ENCODE data around the gene SH3BP4. TPM values are rescaled to one million over a fixed set of nuclear protein-coding genes. Genes with fewer than 3 reads are reported as not detected.

Gene SH3BP4, protein sequence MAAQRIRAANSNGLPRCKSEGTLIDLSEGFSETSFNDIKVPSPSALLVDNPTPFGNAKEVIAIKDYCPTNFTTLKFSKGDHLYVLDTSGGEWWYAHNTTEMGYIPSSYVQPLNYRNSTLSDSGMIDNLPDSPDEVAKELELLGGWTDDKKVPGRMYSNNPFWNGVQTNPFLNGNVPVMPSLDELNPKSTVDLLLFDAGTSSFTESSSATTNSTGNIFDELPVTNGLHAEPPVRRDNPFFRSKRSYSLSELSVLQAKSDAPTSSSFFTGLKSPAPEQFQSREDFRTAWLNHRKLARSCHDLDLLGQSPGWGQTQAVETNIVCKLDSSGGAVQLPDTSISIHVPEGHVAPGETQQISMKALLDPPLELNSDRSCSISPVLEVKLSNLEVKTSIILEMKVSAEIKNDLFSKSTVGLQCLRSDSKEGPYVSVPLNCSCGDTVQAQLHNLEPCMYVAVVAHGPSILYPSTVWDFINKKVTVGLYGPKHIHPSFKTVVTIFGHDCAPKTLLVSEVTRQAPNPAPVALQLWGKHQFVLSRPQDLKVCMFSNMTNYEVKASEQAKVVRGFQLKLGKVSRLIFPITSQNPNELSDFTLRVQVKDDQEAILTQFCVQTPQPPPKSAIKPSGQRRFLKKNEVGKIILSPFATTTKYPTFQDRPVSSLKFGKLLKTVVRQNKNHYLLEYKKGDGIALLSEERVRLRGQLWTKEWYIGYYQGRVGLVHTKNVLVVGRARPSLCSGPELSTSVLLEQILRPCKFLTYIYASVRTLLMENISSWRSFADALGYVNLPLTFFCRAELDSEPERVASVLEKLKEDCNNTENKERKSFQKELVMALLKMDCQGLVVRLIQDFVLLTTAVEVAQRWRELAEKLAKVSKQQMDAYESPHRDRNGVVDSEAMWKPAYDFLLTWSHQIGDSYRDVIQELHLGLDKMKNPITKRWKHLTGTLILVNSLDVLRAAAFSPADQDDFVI
- total RNA-seq (10 to 100 TPM; 29.2 to 35.0 TPM), polyA plus RNA-seq (ENCODE audit: insufficient read length in 6 of 6) (10 to 100 TPM; 24.1 to 32.8 (median 27.7) TPM)
- long read RNA-seq, donor 1, full-length matches to known transcripts, result 2 of 28 reads
- long read RNA-seq, donor 1, partial matches to known transcripts, result 26 of 28 reads
- long read RNA-seq, donor 1, other reads (novel, unspliced or antisense), result 0 of 28 reads
- long read RNA-seq, donor 2, full-length matches to known transcripts, result 3 of 16 reads
- long read RNA-seq, donor 2, partial matches to known transcripts, result 13 of 16 reads
- long read RNA-seq, donor 2, other reads (novel, unspliced or antisense), result 0 of 16 reads
- long read RNA-seq, donor 3, full-length matches to known transcripts, result 9 of 9 reads
- long read RNA-seq, donor 3, partial matches to known transcripts, result 0 of 9 reads
- long read RNA-seq, donor 3, other reads (novel, unspliced or antisense), result 0 of 9 reads
- long read RNA-seq, donor 4, partial matches to known transcripts, result 5 of 5 reads
- long read RNA-seq, donor 4, other reads (novel, unspliced or antisense), result 0 of 5 reads
- long read RNA-seq, donor 5, full-length matches to known transcripts, result 4 of 16 reads
- long read RNA-seq, donor 5, partial matches to known transcripts, result 12 of 16 reads
- long read RNA-seq, donor 5, other reads (novel, unspliced or antisense), result 0 of 16 reads
- long read RNA-seq, donor 6, full-length matches to known transcripts, result 3 of 3 reads
- long read RNA-seq, donor 6, partial matches to known transcripts, result 0 of 3 reads
- long read RNA-seq, donor 6, other reads (novel, unspliced or antisense), result 0 of 3 reads
- long read RNA-seq, donor 7, full-length matches to known transcripts, result 3 of 3 reads
- long read RNA-seq, donor 7, partial matches to known transcripts, result 0 of 3 reads
- long read RNA-seq, donor 7, other reads (novel, unspliced or antisense), result 0 of 3 reads
- long read RNA-seq, donor 8, full-length matches to known transcripts, result 4 of 22 reads
- long read RNA-seq, donor 8, partial matches to known transcripts, result 18 of 22 reads
- long read RNA-seq, donor 8, other reads (novel, unspliced or antisense), result 0 of 22 reads
- long read RNA-seq, donor 9, result 0 reads
- long read RNA-seq, donor 10, partial matches to known transcripts, result 0 of 1 reads
- long read RNA-seq, donor 10, other reads (novel, unspliced or antisense), result 1 of 1 reads
- long read RNA-seq, donor 11, full-length matches to known transcripts, result 3 of 11 reads
- long read RNA-seq, donor 11, partial matches to known transcripts, result 8 of 11 reads
- long read RNA-seq, donor 11, other reads (novel, unspliced or antisense), result 0 of 11 reads
- long read RNA-seq, donor 12, full-length matches to known transcripts, result 3 of 10 reads
- long read RNA-seq, donor 12, partial matches to known transcripts, result 7 of 10 reads
- long read RNA-seq, donor 12, other reads (novel, unspliced or antisense), result 0 of 10 reads

- no peak for TF ChIP-seq CTCF (IDR thresholded peaks at IDR 0.05)
- intact Hi-C loops (cut with DNase I), result no loop called here
- H3K4me3 ChIP-seq, result peak within 1 kb of the TSS; percentile 62 to 67
Observed at GRCh38 chr2:234951664-234952269, at the start of gene SH3BP4. SH3BP4 (plus strand) TSS chr2:234952017; CDS start chr2:235035003, 82,986 bp downstream.

GRCh38 chr2:234904785-234905184 lies 47.0 kb upstream of the SH3BP4 start:
- Histone ChIP-seq H3K27ac (no peak overlapping the region), H3K4me1 (no peaks in the 10 kb centered on the region), H3K4me3 (no peak overlapping the region), H3K27me3 (no peaks in the 10 kb centered on the region), H3K9me3 (no peaks in the 10 kb centered on the region), H3K36me3 (no peaks in the 10 kb centered on the region)
- DNase-seq, result no peak
- intact Hi-C loops (cut with DNase I), result no loop called here
- ATAC-seq, result no peak
- no peak for TF ChIP-seq CTCF (IDR thresholded peaks at IDR 0.05)

More at GRCh38 chr2:234951664-234952269, at the start of gene SH3BP4:
- DNase-seq (peak; percentile 66 to 92 (median 86)), ATAC-seq (peak; percentile 94)
- H3K4me1 ChIP-seq, result peaks cover 11 to 26% of the 10 kb centered on the region in 2 donors
- no peaks in the 10 kb centered on the region for H3K36me3 ChIP-seq
- peaks cover 0 to 47% of the 10 kb centered on the region in 2 donors for H3K27me3 ChIP-seq
- H3K27ac ChIP-seq, result peak within 1 kb of the TSS; percentile 76 to 81
- no peaks in the 10 kb centered on the region for H3K9me3 ChIP-seq

DNA sequence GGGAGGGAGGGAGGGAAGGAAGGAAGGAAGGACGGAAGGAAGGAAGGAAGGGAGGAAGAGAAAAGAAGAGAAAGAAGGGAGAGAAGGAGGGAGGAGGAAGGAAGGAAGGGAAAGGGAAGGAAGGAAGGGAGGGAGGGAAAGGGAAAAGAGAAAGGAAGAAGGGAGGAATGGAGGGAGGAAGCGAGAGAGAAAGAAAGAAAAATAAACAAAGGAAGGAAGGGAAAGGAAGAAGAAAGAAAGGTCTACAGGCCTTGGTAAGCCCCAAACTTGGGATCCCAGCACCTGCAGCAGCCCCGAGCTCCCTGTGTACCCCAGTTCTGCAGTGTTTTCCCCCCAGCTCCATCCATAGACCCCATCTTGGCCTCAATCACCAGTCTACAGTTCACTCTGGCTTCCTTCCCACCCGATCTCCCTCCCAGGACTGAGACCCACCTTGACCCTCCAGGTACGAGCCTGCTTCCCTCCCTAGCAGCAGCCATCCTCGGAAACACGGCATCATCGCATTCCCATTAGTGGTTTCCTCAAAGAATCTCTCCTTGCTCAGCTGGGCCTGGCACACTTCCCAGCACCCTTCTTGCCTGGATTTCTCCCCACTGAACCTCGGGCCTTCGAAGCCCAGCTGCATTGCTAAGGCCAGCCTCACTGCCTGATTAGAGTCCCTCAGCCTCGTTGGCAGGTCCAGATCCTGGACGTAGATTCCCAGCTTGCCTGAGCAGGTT lies 46.1 kb upstream of the SH3BP4 start:
- TF ChIP-seq CTCF (IDR thresholded peaks at IDR 0.05), result no peak
- intact Hi-C loops (cut with DNase I), result no loop called here
- Histone ChIP-seq H3K27me3 (no peaks in the 10 kb centered on the region), H3K9me3 (no peaks in the 10 kb centered on the region), H3K4me1 (no peaks in the 10 kb centered on the region), H3K4me3 (no peak overlapping the region), H3K36me3 (no peaks in the 10 kb centered on the region), H3K27ac (no peak overlapping the region)
- ATAC-seq, result no peak
- DNase-seq, result no peak
